ENCODE data around the gene BPI.

The BPI gene

GRCh38 chr20:38267901-38268514 lies 35.9 kb upstream of the BPI start:
- no peak overlapping the region for H4K8ac ChIP-seq (ENCODE audit: low read depth, low read length)
- H4K91ac ChIP-seq (ENCODE audit: low read depth, low read length) = no peak overlapping the region
- no peak overlapping the region for H3K4ac ChIP-seq (ENCODE audit: low read depth, low read length)
- WGBS (ENCODE audit: extremely low coverage, insufficient coverage, insufficient read length) = no CpG with 5 or more reads among the region's 5 CpGs
- H2BK12ac ChIP-seq (ENCODE audit: low read length) = no peak overlapping the region
- no peak overlapping the region for H2BK120ac ChIP-seq (ENCODE audit: insufficient read depth, low read length, poor library complexity)
- no peaks in the 10 kb centered on the region for H3K9me3 ChIP-seq (ENCODE audit: insufficient read depth, low read depth, low read length)
- H3K4me3 ChIP-seq (ENCODE audit: low read depth, low read length) = no peak overlapping the region
- H3K79me2 ChIP-seq (ENCODE audit: control insufficient read depth, insufficient read depth, low read length, poor library complexity) = no peaks in the 10 kb centered on the region
- H3K4me2 ChIP-seq (ENCODE audit: low read length) = no peak overlapping the region
- H3K23ac ChIP-seq (ENCODE audit: low read length) = no peak overlapping the region
- H4K12ac ChIP-seq (ENCODE audit: low read depth, low read length) = no peak overlapping the region
- H3K27ac ChIP-seq (ENCODE audit: low read depth, low read length) = no peak overlapping the region
- no peaks in the 10 kb centered on the region for H3K27me3 ChIP-seq (ENCODE audit: insufficient read depth, low read length)
- H3K9ac ChIP-seq (ENCODE audit: low read length) = no peak overlapping the region
- no peak overlapping the region for H2AK5ac ChIP-seq (ENCODE audit: low read length)
- no peak overlapping the region for H2BK5ac ChIP-seq (ENCODE audit: low read depth, low read length, poor library complexity)
- H2AFZ ChIP-seq (ENCODE audit: insufficient read depth, low read length, poor library complexity) = no peak overlapping the region
- H3K79me1 ChIP-seq (ENCODE audit: low read length) = no peaks in the 10 kb centered on the region
- no peaks in the 10 kb centered on the region for H3K36me3 ChIP-seq (ENCODE audit: control insufficient read depth in 1 of 2, insufficient read depth in 2 of 2, low read length in 2 of 2)
- peaks cover 0 to 3% of the 10 kb centered on the region in 2 experiments for H3K4me1 ChIP-seq (ENCODE audit: control insufficient read depth in 1 of 2, insufficient read depth in 2 of 2, low read length in 2 of 2)
- no peak overlapping the region for H3K14ac ChIP-seq (ENCODE audit: low read length)
- no peak overlapping the region for H3K18ac ChIP-seq (ENCODE audit: low read length)
- no peak for DNase-seq

DNA sequence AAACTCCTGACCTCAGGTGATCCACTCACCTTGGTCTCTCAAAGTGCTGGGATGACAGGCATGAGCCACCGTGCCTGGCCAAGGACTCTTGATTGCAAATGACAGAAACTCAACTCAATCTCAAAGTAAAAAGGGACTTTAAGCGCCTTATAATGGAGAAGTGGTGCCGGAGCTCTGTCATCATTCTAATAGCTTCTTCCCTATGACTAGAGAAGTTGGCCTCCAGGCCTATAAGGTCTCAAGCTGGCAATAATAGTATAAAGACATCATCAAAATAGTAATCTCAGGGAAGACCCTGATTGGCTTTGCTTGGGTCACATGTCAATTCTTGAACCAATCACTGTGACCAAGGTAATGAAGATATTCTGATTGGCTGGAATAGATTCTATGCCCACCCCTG lies 34.9 kb upstream of the BPI start:
- Histone ChIP-seq H3K23ac (ENCODE audit: low read length) (no peak overlapping the region), H3K79me1 (ENCODE audit: low read length) (no peaks in the 10 kb centered on the region), H2BK5ac (ENCODE audit: low read depth, low read length, poor library complexity) (no peak overlapping the region), H2AK5ac (ENCODE audit: low read length) (no peak overlapping the region), H2AFZ (ENCODE audit: insufficient read depth, low read length, poor library complexity) (no peak overlapping the region), H3K4me1 (ENCODE audit: control insufficient read depth in 1 of 2, insufficient read depth in 2 of 2, low read length in 2 of 2) (peaks cover 0 to 3% of the 10 kb centered on the region in 2 experiments), H3K79me2 (ENCODE audit: control insufficient read depth, insufficient read depth, low read length, poor library complexity) (no peaks in the 10 kb centered on the region), H3K27me3 (ENCODE audit: insufficient read depth, low read length) (no peaks in the 10 kb centered on the region), H3K36me3 (ENCODE audit: control insufficient read depth in 1 of 2, insufficient read depth in 2 of 2, low read length in 2 of 2) (no peaks in the 10 kb centered on the region), H3K4me2 (ENCODE audit: low read length) (no peak overlapping the region), H3K4ac (ENCODE audit: low read depth, low read length) (no peak overlapping the region), H2BK12ac (ENCODE audit: low read length) (no peak overlapping the region), H4K8ac (ENCODE audit: low read depth, low read length) (no peak overlapping the region), H3K27ac (ENCODE audit: low read depth, low read length) (no peak overlapping the region), H3K9ac (ENCODE audit: low read length) (no peak overlapping the region), H3K9me3 (ENCODE audit: insufficient read depth, low read depth, low read length) (no peaks in the 10 kb centered on the region), H3K18ac (ENCODE audit: low read length) (no peak overlapping the region), H2BK120ac (ENCODE audit: insufficient read depth, low read length, poor library complexity) (no peak overlapping the region), H4K12ac (ENCODE audit: low read depth, low read length) (no peak overlapping the region), H3K4me3 (ENCODE audit: low read depth, low read length) (no peak overlapping the region), H4K91ac (ENCODE audit: low read depth, low read length) (no peak overlapping the region), H3K14ac (ENCODE audit: low read length) (no peak overlapping the region)
- no CpG with 5 or more reads among the region's 3 CpGs for WGBS (ENCODE audit: extremely low coverage, insufficient coverage, insufficient read length)
- no peak for DNase-seq

- Histone ChIP-seq H3K9ac (ENCODE audit: low read length) (no peak overlapping the region), H2BK5ac (ENCODE audit: low read depth, low read length, poor library complexity) (no peak overlapping the region), H3K4me2 (ENCODE audit: low read length) (no peak overlapping the region), H3K4ac (ENCODE audit: low read depth, low read length) (no peak overlapping the region), H3K27ac (ENCODE audit: low read depth, low read length) (no peak overlapping the region), H3K36me3 (ENCODE audit: control insufficient read depth in 1 of 2, insufficient read depth in 2 of 2, low read length in 2 of 2) (no peaks in the 10 kb centered on the region), H2AK5ac (ENCODE audit: low read length) (no peak overlapping the region), H4K8ac (ENCODE audit: low read depth, low read length) (no peak overlapping the region), H3K79me1 (ENCODE audit: low read length) (no peaks in the 10 kb centered on the region), H3K23ac (ENCODE audit: low read length) (no peak overlapping the region), H3K14ac (ENCODE audit: low read length) (no peak overlapping the region), H3K4me1 (ENCODE audit: control insufficient read depth in 1 of 2, insufficient read depth in 2 of 2, low read length in 2 of 2) (peaks cover 0 to 3% of the 10 kb centered on the region in 2 experiments), H2AFZ (ENCODE audit: insufficient read depth, low read length, poor library complexity) (no peak overlapping the region), H3K9me3 (ENCODE audit: insufficient read depth, low read depth, low read length) (no peaks in the 10 kb centered on the region), H3K4me3 (ENCODE audit: low read depth, low read length) (no peak overlapping the region), H3K27me3 (ENCODE audit: insufficient read depth, low read length) (no peaks in the 10 kb centered on the region), H4K91ac (ENCODE audit: low read depth, low read length) (no peak overlapping the region), H4K12ac (ENCODE audit: low read depth, low read length) (no peak overlapping the region), H2BK120ac (ENCODE audit: insufficient read depth, low read length, poor library complexity) (no peak overlapping the region), H3K18ac (ENCODE audit: low read length) (no peak overlapping the region), H3K79me2 (ENCODE audit: control insufficient read depth, insufficient read depth, low read length, poor library complexity) (no peaks in the 10 kb centered on the region), H2BK12ac (ENCODE audit: low read length) (no peak overlapping the region)
- no CpG with 5 or more reads among the region's 6 CpGs for WGBS (ENCODE audit: extremely low coverage, insufficient coverage, insufficient read length)
- no peak for DNase-seq
Measured at GRCh38 chr20:38269715-38270114, 34.2 kb upstream of the BPI start.

DNA sequence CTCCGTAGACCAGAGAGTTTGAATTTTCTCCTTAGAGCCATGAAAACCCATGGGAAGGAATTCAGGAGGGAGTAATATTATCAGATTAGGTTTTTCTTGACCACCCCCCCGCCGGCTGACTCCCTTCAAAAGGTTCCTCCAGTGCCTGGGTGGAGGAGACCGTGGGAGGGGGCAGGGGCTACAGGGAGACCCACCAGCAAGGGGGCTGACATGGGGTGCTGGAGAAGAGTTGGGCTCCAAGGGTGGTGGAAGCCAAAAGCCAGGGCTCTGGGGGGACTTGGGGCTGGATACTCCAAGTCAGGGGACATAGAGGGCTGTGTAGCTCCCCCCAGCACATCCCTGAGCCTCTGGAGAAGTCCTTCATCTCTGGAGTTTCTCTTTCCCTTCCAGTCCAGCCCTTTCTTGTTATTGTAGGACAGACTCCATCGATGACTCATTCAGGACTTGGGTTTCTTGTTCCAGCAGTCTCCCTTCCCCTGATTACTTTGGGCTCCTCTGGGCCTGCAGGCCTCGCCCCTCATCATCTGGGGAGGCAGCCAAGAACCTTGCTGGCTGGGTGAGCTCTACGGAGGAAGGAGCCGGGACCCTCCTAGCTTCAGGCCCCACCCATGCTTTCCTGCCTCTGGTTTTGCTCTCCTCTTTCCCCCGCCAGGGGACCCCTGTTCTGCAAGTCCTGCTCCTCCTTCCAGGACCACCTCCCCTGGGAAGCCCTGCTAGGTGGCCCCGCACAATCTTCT lies 32.9 kb upstream of the BPI start:
- no peak overlapping the region for H2BK12ac ChIP-seq (ENCODE audit: low read length)
- H2BK5ac ChIP-seq (ENCODE audit: low read depth, low read length, poor library complexity) = no peak overlapping the region
- no peak overlapping the region for H4K8ac ChIP-seq (ENCODE audit: low read depth, low read length)
- H3K27ac ChIP-seq (ENCODE audit: low read depth, low read length) = no peak overlapping the region
- no CpG with 5 or more reads among the region's 10 CpGs for WGBS (ENCODE audit: extremely low coverage, insufficient coverage, insufficient read length)
- H3K4me2 ChIP-seq (ENCODE audit: low read length) = no peak overlapping the region
- no peak overlapping the region for H3K14ac ChIP-seq (ENCODE audit: low read length)
- H3K23ac ChIP-seq (ENCODE audit: low read length) = no peak overlapping the region
- no peak overlapping the region for H4K12ac ChIP-seq (ENCODE audit: low read depth, low read length)
- H3K79me2 ChIP-seq (ENCODE audit: control insufficient read depth, insufficient read depth, low read length, poor library complexity) = no peaks in the 10 kb centered on the region
- H3K9me3 ChIP-seq (ENCODE audit: insufficient read depth, low read depth, low read length) = no peaks in the 10 kb centered on the region
- no peak overlapping the region for H3K18ac ChIP-seq (ENCODE audit: low read length)
- no peaks in the 10 kb centered on the region for H3K79me1 ChIP-seq (ENCODE audit: low read length)
- no peak overlapping the region for H2AFZ ChIP-seq (ENCODE audit: insufficient read depth, low read length, poor library complexity)
- no peaks in the 10 kb centered on the region for H3K36me3 ChIP-seq (ENCODE audit: control insufficient read depth in 1 of 2, insufficient read depth in 2 of 2, low read length in 2 of 2)
- H4K91ac ChIP-seq (ENCODE audit: low read depth, low read length) = no peak overlapping the region
- DNase-seq = peak in 1 of 2 donors; percentile 28
- no peak overlapping the region for H3K9ac ChIP-seq (ENCODE audit: low read length)
- H2BK120ac ChIP-seq (ENCODE audit: insufficient read depth, low read length, poor library complexity) = no peak overlapping the region
- peaks cover 0 to 3% of the 10 kb centered on the region in 2 experiments for H3K4me1 ChIP-seq (ENCODE audit: control insufficient read depth in 1 of 2, insufficient read depth in 2 of 2, low read length in 2 of 2)
- no peak overlapping the region for H3K4me3 ChIP-seq (ENCODE audit: low read depth, low read length)
- H3K4ac ChIP-seq (ENCODE audit: low read depth, low read length) = no peak overlapping the region
- H3K27me3 ChIP-seq (ENCODE audit: insufficient read depth, low read length) = no peaks in the 10 kb centered on the region
- no peak overlapping the region for H2AK5ac ChIP-seq (ENCODE audit: low read length)

Data from trophoblast cell (in vitro differentiated cells and primary cell).